GM19468 (cell line): ENCODE measurements around the gene FAM3C.
"Not testable (repeated sequence)": the region's sequence is repeated elsewhere in the genome, so short reads cannot be mapped to it uniquely, and the experiment has no call there.

Source experiments
- ATAC-seq: cut with Tn5 transposase; IDR thresholded peaks from one replicate; pipeline ENCODE4 v1.9.1; 2021; ENCODE audit warnings: mild to moderate bottlenecking, moderate library complexity, moderate number of reproducible peaks; ENCODE audit not compliant: unreplicated experiment; ENCODE audit errors: extremely low read depth

The FAM3C gene

GRCh38 chr7:121336579-121336978, 59.5 kb downstream of the FAM3C start:
- ATAC-seq = no peak

GRCh38 chr7:121334875-121335648, 61.0 kb downstream of the FAM3C start:
- no peak for ATAC-seq

- ATAC-seq = no peak
These were observed 61.7 kb downstream of the FAM3C start for GRCh38 chr7:121334376-121334775.

- no peak for ATAC-seq
These were observed 64.5 kb downstream of the FAM3C start for GRCh38 chr7:121331574-121331973.

- ATAC-seq = no peak
These were observed 65.1 kb downstream of the FAM3C start for GRCh38 chr7:121331048-121331447.

GRCh38 chr7:121330053-121330833, 65.9 kb downstream of the FAM3C start:
- ATAC-seq = no peak

- ATAC-seq = no peak
These were observed 66.7 kb downstream of the FAM3C start for GRCh38 chr7:121329191-121330052.

- ATAC-seq = no peak
These were observed 67.5 kb downstream of the FAM3C start, which contains the start of gene WNT16 for GRCh38 chr7:121328508-121329190. WNT16 (plus strand) TSS chr7:121329000; CDS start chr7:121329293, 293 bp downstream.

- no peak for ATAC-seq
These were observed 68.4 kb downstream of the FAM3C start for GRCh38 chr7:121327671-121328070.

- no peak for ATAC-seq
These were observed 72.4 kb downstream of the FAM3C start for GRCh38 chr7:121323515-121324302.

- no peak for ATAC-seq
These were observed 73.6 kb downstream of the FAM3C start for GRCh38 chr7:121322460-121322859.

GRCh38 chr7:121315170-121315569, 80.9 kb downstream of the FAM3C start:
- ATAC-seq = not testable (repeated sequence)

GRCh38 chr7:121313793-121314676, 82.1 kb downstream of the FAM3C start:
- peak; percentile 89 for ATAC-seq

- ATAC-seq = no peak
These were observed 82.8 kb downstream of the FAM3C start for GRCh38 chr7:121313220-121313792.

- ATAC-seq = no peak
These were observed 89.0 kb downstream of the FAM3C start for GRCh38 chr7:121307021-121307574.

GRCh38 chr7:121306565-121306964, 89.5 kb downstream of the FAM3C start:
- ATAC-seq = no peak

- ATAC-seq = no peak
These were observed 91.0 kb downstream of the FAM3C start for GRCh38 chr7:121305109-121305508.
